ENCODE data around the gene KLHL17.

GRCh38 chr1:914131-914890 lies 46.1 kb upstream of the KLHL17 start:
- TF ChIP-seq CTCF (IDR thresholded peaks at IDR 0.05) = no peak
- TF ChIP-seq, protein P1, sequence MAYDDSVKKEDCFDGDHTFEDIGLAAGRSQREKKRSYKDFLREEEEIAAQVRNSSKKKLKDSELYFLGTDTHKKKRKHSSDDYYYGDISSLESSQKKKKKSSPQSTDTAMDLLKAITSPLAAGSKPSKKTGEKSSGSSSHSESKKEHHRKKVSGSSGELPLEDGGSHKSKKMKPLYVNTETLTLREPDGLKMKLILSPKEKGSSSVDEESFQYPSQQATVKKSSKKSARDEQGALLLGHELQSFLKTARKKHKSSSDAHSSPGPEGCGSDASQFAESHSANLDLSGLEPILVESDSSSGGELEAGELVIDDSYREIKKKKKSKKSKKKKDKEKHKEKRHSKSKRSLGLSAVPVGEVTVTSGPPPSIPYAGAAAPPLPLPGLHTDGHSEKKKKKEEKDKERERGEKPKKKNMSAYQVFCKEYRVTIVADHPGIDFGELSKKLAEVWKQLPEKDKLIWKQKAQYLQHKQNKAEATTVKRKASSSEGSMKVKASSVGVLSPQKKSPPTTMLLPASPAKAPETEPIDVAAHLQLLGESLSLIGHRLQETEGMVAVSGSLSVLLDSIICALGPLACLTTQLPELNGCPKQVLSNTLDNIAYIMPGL (CRISPR knock-in tag; IDR thresholded peaks at IDR 0.05; ENCODE audit: borderline replicate concordance) = no peak
